Upper lobe of left lung (tissue), 6 donors: ENCODE results near the gene MYOC. TPM values are rescaled to one million over a fixed set of nuclear protein-coding genes. Genes with fewer than 3 reads are reported as not detected.

Source experiments
- ATAC-seq, 2 donors: fragments of 200-7000 bp; cut with Tn5 transposase; one replicate each; pipeline ENCODE4 v1.9.1; 2022; ENCODE audit warnings: mild to moderate bottlenecking in 2 of 2, moderate library complexity in 2 of 2; ENCODE audit not compliant: low FRiP score in 2 of 2
- DNase-seq, 2 donors: peaks; one replicate each; pipeline ENCODE4 v3.0.0-alpha.2; 2019 to 2020
- H3K27ac ChIP-seq, 4 donors: fragments of 200-600 bp; sonication (generic); one replicate each; pipeline ENCODE4 v1.5.1; 2016 to 2019
- H3K27me3 ChIP-seq, 4 donors: fragments of 200-600 bp; sonication (generic); one replicate each; pipeline ENCODE4 v1.5.1; 2017 to 2019
- H3K36me3 ChIP-seq, 4 donors: fragments of 200-600 bp; sonication (generic); one replicate each; pipeline ENCODE4 v1.5.1; 2016 to 2019
- H3K4me1 ChIP-seq, 4 donors: fragments of 200-600 bp; sonication (generic); one replicate each; pipeline ENCODE4 v1.5.1; 2018 to 2019
- H3K4me3 ChIP-seq, 4 donors: fragments of 200-600 bp; sonication (generic); one replicate each; pipeline ENCODE4 v1.5.1; 2017 to 2019; ENCODE audit warnings: mild to moderate bottlenecking in 2 of 4, moderate library complexity in 1 of 4
- H3K9me3 ChIP-seq, 4 donors: fragments of 200-600 bp; sonication (generic); one replicate each; pipeline ENCODE4 v1.5.1; 2018 to 2019
- CTCF ChIP-seq, 6 experiments: fragments of 450-650 bp in 4 of 6; fragments of 200-600 bp in 2 of 6; sonication (generic) in 2 of 6; IDR thresholded peaks; one replicate each; pipeline ENCODE4 v1.5.1; 2016 to 2019; ENCODE audit warnings: antibody characterized with exemption in 6 of 6
- EP300 ChIP-seq, 4 donors: sonication (generic); formaldehyde crosslinking; IDR thresholded peaks; one replicate each; pipeline ENCODE4 v1.5.1; 2017; ENCODE audit warnings: antibody characterized with exemption in 4 of 4, control low read depth in 2 of 4
- POLR2A ChIP-seq, 4 donors: fragments of 450-650 bp; IDR thresholded peaks; one replicate each; pipeline ENCODE4 v1.5.1; 2016 to 2017; ENCODE audit warnings: antibody characterized with exemption in 4 of 4, mild to moderate bottlenecking in 2 of 4
- POLR2AphosphoS5 ChIP-seq, 2 donors: sonication (generic); formaldehyde crosslinking; IDR thresholded peaks; one replicate each; pipeline ENCODE4 v1.5.1; 2017; ENCODE audit warnings: antibody characterized with exemption in 2 of 2
- WGBS, 2 donors: methylation state at CpG; one replicate each; pipeline ENCODE4 v1.1.5; 2017 to 2018; 5-methylcytosine and 5-hydroxymethylcytosine counted together
- total RNA-seq, 6 donors: library from RNA; depleted of rRNA in 4 of 6; stranded (reverse); fragments of >200 nt in 4 of 6; gene quantifications; one replicate each; pipeline versions ENCODE4 v1.1.0 to v1.2.1, GENCODE V29; 2016 to 2021
- donor health status: DM: no; HTN: no; CAD: no; lungs with moderate emphysema.
- donor health status: DM: no; HTN: yes; CAD: no; lungs with severe emphysema.

MYOC gene
- total RNA-seq, 6 donors from 2014 or later = 0.33 to 1.7 (median 1.2) TPM; not detected in 1

- peaks cover 44 to 99% (median 71%) of the 10 kb centered on the region in 4 donors for H3K36me3 ChIP-seq
- TF ChIP-seq EP300 (IDR thresholded peaks at IDR 0.05) (no peak), POLR2AphosphoS5 (IDR thresholded peaks at IDR 0.05) (no peak), CTCF (IDR thresholded peaks at IDR 0.05) (no peak), POLR2A (IDR thresholded peaks at IDR 0.05) (no peak)
- DNase-seq (no peak), ATAC-seq (no peak)
- WGBS, 2 donors = 85 to 90% methylated on average over 2 of the region's 2 CpGs
- no peaks in the 10 kb centered on the region for H3K27me3 ChIP-seq
- no peak overlapping the region for H3K4me3 ChIP-seq
- no peaks in the 10 kb centered on the region for H3K4me1 ChIP-seq
- H3K9me3 ChIP-seq = no peaks in the 10 kb centered on the region
- H3K27ac ChIP-seq = no peak overlapping the region
Observed at GRCh38 chr1:171588230-171588629, 64.3 kb downstream of the MYOC start.

- no peak for ATAC-seq
- H3K4me3 ChIP-seq = no peak overlapping the region
- H3K4me1 ChIP-seq = no peaks in the 10 kb centered on the region
- peaks cover 34 to 99% (median 65%) of the 10 kb centered on the region in 4 donors for H3K36me3 ChIP-seq
- TF ChIP-seq EP300 (IDR thresholded peaks at IDR 0.05) = no peak
- H3K9me3 ChIP-seq = no peaks in the 10 kb centered on the region
- H3K27ac ChIP-seq = no peak overlapping the region
- 91 to 95% methylated on average over 9 of the region's 9 CpGs for WGBS, 2 donors
- DNase-seq = no peak
- H3K27me3 ChIP-seq = no peaks in the 10 kb centered on the region
Observed at GRCh38 chr1:171585715-171586114, 66.8 kb downstream of the MYOC start.

Other genes with a start within 250 kb of the MYOC start
- gene PRRC2C, start 167.2 kb downstream of the MYOC start, total RNA-seq = 100 to 1,000 TPM in 4 of 6 donors, 10 to 100 TPM in 2; 92.8 to 131 (median 112) TPM
- not detected for gene MYOCOS, start 30.4 kb downstream of the MYOC start, total RNA-seq
- 10 to 100 TPM; 11.5 to 17.9 (median 13.4) TPM for gene VAMP4, start 89.4 kb upstream of the MYOC start, total RNA-seq
- 10 to 100 TPM; 13.9 to 33.5 (median 27.6) TPM for gene METTL13, start 129.0 kb upstream of the MYOC start, total RNA-seq
- gene DNM3, start 188.8 kb upstream of the MYOC start, total RNA-seq = 10 to 100 TPM in 3 of 6 donors, 1 to 10 TPM in 3; 7.1 to 30.4 (median 10.3) TPM